ENCODE measurements around the gene CFHR4.
"Not testable (repeated sequence)": the region's sequence is repeated elsewhere in the genome, so short reads cannot be mapped to it uniquely, and the experiment has no call there.

Gene CFHR4

GRCh38 chr1:196887515-196888239, at the start of gene CFHR4:
Gene CFHR4 (plus strand): TSS chr1:196888052. CDS start chr1:196888151, 99 bp downstream.
- no peak for DNase-seq

- DNase-seq: not testable (repeated sequence)
Measured at GRCh38 chr1:196849613-196850492, 38.0 kb upstream of the CFHR4 start.

- DNase-seq: no peak
Measured at GRCh38 chr1:196856053-196856452, 31.8 kb upstream of the CFHR4 start.

GRCh38 chr1:196857188-196857587, 30.7 kb upstream of the CFHR4 start:
- DNase-seq: no peak

GRCh38 chr1:196858811-196859210, 29.0 kb upstream of the CFHR4 start:
- DNase-seq: no peak

- DNase-seq: no peak
Measured at GRCh38 chr1:196860323-196860884, 27.4 kb upstream of the CFHR4 start.

GRCh38 chr1:196861429-196861828, 26.4 kb upstream of the CFHR4 start:
- no peak for DNase-seq

- DNase-seq: no peak
Measured at GRCh38 chr1:196866974-196867373, 20.9 kb upstream of the CFHR4 start.

GRCh38 chr1:196873385-196873784, 14.5 kb upstream of the CFHR4 start:
- no peak for DNase-seq

GRCh38 chr1:196875935-196876334, 11.9 kb upstream of the CFHR4 start:
- no peak for DNase-seq

GRCh38 chr1:196877964-196878363, 9.9 kb upstream of the CFHR4 start:
- peak; percentile 31 for DNase-seq

- not testable (repeated sequence) for DNase-seq
Measured at GRCh38 chr1:196886560-196886959, 1.3 kb upstream of the CFHR4 start.

GRCh38 chr1:196890668-196891067, 2.8 kb downstream of the CFHR4 start:
- no peak for DNase-seq

- no peak for DNase-seq
Measured at GRCh38 chr1:196891251-196891650, 3.4 kb downstream of the CFHR4 start.

GRCh38 chr1:196896355-196896754, 8.5 kb downstream of the CFHR4 start:
- DNase-seq: no peak

GRCh38 chr1:196897158-196897828, 9.4 kb downstream of the CFHR4 start:
- DNase-seq: no peak

GRCh38 chr1:196902344-196902743, 14.5 kb downstream of the CFHR4 start:
- DNase-seq: no peak

GRCh38 chr1:196910215-196910614, 22.4 kb downstream of the CFHR4 start:
- DNase-seq: no peak

- DNase-seq: not testable (repeated sequence)
Measured at GRCh38 chr1:196912283-196912682, 24.4 kb downstream of the CFHR4 start.

- not testable (repeated sequence) for DNase-seq
Measured at GRCh38 chr1:196926839-196927238, 39.0 kb downstream of the CFHR4 start.

GRCh38 chr1:196932853-196933252, 45.0 kb downstream of the CFHR4 start:
- DNase-seq: not testable (repeated sequence)

- DNase-seq: peak; percentile 13
Measured at GRCh38 chr1:196933531-196934189, 45.8 kb downstream of the CFHR4 start.
